RWPE2 (cell line): ENCODE data around the gene NHEJ1.

ENCODE experiments used
- ATAC-seq: fragments of 200-7000 bp; cut with Tn5 transposase; 3 replicates; pipeline ENCODE4 v1.9.1; 2021; ENCODE audit warnings: low read depth
- DNase-seq: peaks from one replicate; pipeline ENCODE4 v3.0.0-alpha.2; 2020; ENCODE audit warnings: low spot score
- H3K27ac ChIP-seq: fragments of 450-650 bp; 2 replicates; pipeline ENCODE4 v1.5.1; 2017; ENCODE audit warnings: mild to moderate bottlenecking; ENCODE audit not compliant: poor library complexity, severe bottlenecking
- H3K27me3 ChIP-seq: fragments of 250-450 bp; sonication (Bioruptor Pico); 2 replicates; pipeline ENCODE4 v1.5.1; 2021; ENCODE audit warnings: mild to moderate bottlenecking, moderate library complexity; ENCODE audit not compliant: insufficient read depth, poor library complexity, severe bottlenecking
- H3K36me3 ChIP-seq: fragments of 250-450 bp; sonication (Bioruptor Pico); 2 replicates; pipeline ENCODE4 v1.5.1; 2020; ENCODE audit warnings: low read depth, mild to moderate bottlenecking, moderate library complexity
- H3K4me1 ChIP-seq: fragments of 250-450 bp; sonication (Bioruptor Pico); 2 replicates; pipeline ENCODE4 v1.5.1; 2021; ENCODE audit warnings: mild to moderate bottlenecking, moderate library complexity; ENCODE audit not compliant: insufficient read depth, poor library complexity, severe bottlenecking
- H3K4me3 ChIP-seq: fragments of 250-450 bp; sonication (Bioruptor Pico); 2 replicates; pipeline ENCODE4 v1.5.1; 2021; ENCODE audit warnings: mild to moderate bottlenecking, moderate library complexity; ENCODE audit not compliant: severe bottlenecking
- H3K9me3 ChIP-seq: fragments of 250-450 bp; sonication (Bioruptor Pico); 2 replicates; pipeline ENCODE4 v1.5.1; 2021; ENCODE audit warnings: mild to moderate bottlenecking, moderate library complexity; ENCODE audit not compliant: severe bottlenecking
- TF ChIP-seq, protein P1 (sequence below): fragments of 450-650 bp; IDR thresholded peaks from one replicate; pipeline ENCODE4 v1.5.1; 2017; ENCODE audit warnings: mild to moderate bottlenecking, moderate library complexity; ENCODE audit not compliant: poor library complexity, severe bottlenecking

Gene NHEJ1, protein sequence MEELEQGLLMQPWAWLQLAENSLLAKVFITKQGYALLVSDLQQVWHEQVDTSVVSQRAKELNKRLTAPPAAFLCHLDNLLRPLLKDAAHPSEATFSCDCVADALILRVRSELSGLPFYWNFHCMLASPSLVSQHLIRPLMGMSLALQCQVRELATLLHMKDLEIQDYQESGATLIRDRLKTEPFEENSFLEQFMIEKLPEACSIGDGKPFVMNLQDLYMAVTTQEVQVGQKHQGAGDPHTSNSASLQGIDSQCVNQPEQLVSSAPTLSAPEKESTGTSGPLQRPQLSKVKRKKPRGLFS

DNA sequence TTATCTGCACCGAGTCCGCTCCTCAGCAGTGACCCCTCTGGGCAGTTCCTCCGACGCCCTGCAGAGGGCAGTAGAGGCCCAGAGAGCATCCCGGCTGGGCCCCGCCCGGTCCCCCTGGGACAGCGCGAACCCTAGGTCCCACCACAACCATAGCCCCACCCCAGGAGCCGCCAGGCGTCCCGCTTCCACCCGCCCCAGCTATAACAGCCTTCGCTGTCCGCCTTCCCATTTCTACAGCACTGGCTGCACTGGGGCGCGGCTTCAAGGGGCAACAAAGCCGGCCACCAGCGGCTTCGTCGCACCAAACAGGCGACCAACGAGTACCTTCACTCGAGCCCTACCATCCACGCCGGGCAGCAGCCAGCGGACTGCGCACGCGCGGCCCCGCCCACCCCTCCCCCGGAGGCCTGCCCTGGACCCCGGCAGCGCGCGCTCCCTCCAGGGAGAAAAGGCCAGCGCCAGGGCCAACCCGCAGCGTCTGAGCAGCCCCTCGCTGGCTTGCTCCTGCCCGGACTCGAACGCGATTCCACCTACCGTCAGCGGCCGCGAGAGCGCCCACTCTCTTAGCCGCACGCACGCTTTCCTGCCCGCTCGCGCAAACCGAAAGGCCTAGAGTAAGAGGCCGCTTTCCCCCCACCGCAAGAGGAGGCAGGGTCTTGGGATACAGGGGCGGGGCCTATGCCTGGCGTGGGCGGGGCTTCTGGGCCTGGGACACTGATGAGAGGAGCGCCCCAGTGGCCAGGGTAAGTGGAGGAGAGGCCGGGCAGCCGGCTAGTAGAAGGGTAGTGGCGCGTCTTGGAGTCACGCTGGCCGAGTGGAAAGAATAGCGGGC is at the start of gene NHEJ1:
TSS of gene NHEJ1 (minus strand) at position 630 of the 832 bp plus-strand sequence. CDS start 2,453 bp downstream, outside the sequence.
- H3K4me1 ChIP-seq = no peaks in the 10 kb centered on the region
- H3K4me3 ChIP-seq = peak within 1 kb of the TSS; percentile 57
- TF ChIP-seq, protein P1, sequence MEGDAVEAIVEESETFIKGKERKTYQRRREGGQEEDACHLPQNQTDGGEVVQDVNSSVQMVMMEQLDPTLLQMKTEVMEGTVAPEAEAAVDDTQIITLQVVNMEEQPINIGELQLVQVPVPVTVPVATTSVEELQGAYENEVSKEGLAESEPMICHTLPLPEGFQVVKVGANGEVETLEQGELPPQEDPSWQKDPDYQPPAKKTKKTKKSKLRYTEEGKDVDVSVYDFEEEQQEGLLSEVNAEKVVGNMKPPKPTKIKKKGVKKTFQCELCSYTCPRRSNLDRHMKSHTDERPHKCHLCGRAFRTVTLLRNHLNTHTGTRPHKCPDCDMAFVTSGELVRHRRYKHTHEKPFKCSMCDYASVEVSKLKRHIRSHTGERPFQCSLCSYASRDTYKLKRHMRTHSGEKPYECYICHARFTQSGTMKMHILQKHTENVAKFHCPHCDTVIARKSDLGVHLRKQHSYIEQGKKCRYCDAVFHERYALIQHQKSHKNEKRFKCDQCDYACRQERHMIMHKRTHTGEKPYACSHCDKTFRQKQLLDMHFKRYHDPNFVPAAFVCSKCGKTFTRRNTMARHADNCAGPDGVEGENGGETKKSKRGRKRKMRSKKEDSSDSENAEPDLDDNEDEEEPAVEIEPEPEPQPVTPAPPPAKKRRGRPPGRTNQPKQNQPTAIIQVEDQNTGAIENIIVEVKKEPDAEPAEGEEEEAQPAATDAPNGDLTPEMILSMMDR = peak; percentile 97

DNA sequence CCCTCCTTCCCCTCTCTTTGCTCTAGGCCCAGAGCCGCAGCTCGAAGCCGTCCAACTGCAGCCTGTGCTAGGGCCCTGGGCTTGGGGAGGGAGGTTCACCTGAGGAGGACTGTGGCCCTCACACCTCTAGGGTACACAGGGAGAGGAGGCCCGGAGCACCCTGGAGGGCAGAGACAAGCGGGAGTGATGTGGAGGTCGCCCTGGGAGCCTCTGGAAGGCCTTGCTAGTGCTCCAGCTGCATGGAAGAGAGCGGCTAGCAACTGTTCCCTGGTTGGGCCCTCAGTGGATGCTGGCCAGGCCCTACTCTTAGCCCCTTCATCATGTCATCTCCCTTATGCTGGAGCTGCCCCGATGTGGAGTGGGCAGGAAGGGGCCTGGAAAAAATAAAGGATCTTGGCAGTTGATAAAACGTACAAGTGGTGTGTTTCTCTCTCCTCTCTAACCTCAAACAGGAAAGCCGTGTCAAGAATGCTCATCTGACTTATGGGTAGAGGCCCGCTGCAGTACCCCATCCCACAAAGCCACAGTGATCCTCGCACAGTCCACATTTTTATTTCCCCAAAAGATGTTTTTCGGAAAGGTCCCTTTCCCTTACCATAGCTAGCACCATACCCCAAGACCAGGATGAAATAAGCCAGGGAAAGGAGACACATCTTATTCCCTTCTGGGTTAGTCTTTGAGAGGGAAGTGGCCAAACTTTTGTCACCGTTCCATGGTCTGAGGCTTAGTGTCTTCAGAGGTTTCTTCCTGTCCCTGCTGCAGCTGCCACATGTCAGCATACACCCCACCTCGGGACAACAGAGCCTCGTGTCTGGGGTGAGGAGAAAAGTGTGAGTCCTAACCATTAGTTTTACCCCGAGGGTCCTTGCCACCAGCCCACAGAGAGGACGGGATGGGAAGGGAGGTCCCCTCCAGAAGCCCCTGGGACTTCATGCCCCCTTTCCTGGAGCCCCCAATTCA is 48.9 kb upstream of the NHEJ1 start:
- H3K4me1 ChIP-seq = peaks cover 7% of the 10 kb centered on the region
- H3K4me3 ChIP-seq = no peak overlapping the region
- no peak overlapping the region for H3K27ac ChIP-seq
- TF ChIP-seq, protein P1 = no peak
- ATAC-seq (no peak), DNase-seq (no peak)
- H3K9me3 ChIP-seq = no peaks in the 10 kb centered on the region
- H3K36me3 ChIP-seq = peaks cover 33% of the 10 kb centered on the region
- H3K27me3 ChIP-seq = no peaks in the 10 kb centered on the region

More for the DNA sequence above, at the start of gene NHEJ1:
- no peaks in the 10 kb centered on the region for H3K9me3 ChIP-seq
- peak; percentile 91 for DNase-seq
- no peaks in the 10 kb centered on the region for H3K27me3 ChIP-seq
- H3K36me3 ChIP-seq = peaks cover 5% of the 10 kb centered on the region
- ATAC-seq = peak; percentile 92
- peak within 1 kb of the TSS; percentile 62 for H3K27ac ChIP-seq

DNA sequence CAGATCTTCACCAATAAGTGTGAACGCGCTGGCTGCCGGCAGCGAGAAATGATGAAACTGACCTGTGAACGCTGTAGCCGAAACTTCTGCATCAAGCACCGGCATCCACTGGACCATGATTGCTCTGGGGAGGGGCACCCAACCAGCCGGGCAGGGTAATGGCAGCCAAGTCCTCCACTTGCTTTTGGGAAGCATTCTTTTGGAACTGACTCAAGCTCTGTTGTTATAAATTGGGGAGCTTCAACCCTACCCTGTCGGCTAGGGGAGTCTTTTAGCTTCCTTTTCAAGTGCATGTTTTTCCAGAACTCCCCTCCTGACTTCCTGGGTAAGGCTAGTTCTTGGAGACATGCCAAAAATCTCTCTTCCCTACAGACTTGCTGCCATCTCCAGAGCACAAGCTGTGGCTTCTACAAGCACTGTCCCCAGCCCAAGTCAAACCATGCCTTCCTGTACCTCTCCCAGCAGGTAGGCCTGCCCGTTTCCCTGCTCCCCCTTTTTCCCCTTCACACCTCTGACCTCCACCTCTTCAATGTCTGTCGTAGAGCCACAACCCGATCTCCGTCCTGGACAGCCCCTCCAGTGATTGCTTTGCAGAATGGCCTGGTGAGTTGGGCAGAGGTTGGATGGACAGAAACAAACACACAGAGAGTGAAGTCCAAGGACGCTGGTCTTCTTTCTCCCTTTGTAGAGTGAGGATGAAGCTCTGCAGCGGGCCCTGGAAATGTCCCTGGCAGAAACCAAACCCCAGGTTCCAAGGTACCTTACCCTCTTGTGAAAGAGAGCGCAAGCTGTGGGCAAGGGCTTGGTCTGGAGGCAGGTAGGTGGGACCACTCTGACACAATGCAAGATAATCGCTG is 47.5 kb upstream of the NHEJ1 start:
- ATAC-seq = no peak
- peaks cover 7% of the 10 kb centered on the region for H3K4me1 ChIP-seq
- no peak overlapping the region for H3K4me3 ChIP-seq
- peak overlapping the region; percentile 58 for H3K27ac ChIP-seq
- peaks cover 21% of the 10 kb centered on the region for H3K36me3 ChIP-seq
- DNase-seq = no peak
- no peaks in the 10 kb centered on the region for H3K9me3 ChIP-seq
- no peaks in the 10 kb centered on the region for H3K27me3 ChIP-seq
- TF ChIP-seq, protein P1 = no peak

DNA sequence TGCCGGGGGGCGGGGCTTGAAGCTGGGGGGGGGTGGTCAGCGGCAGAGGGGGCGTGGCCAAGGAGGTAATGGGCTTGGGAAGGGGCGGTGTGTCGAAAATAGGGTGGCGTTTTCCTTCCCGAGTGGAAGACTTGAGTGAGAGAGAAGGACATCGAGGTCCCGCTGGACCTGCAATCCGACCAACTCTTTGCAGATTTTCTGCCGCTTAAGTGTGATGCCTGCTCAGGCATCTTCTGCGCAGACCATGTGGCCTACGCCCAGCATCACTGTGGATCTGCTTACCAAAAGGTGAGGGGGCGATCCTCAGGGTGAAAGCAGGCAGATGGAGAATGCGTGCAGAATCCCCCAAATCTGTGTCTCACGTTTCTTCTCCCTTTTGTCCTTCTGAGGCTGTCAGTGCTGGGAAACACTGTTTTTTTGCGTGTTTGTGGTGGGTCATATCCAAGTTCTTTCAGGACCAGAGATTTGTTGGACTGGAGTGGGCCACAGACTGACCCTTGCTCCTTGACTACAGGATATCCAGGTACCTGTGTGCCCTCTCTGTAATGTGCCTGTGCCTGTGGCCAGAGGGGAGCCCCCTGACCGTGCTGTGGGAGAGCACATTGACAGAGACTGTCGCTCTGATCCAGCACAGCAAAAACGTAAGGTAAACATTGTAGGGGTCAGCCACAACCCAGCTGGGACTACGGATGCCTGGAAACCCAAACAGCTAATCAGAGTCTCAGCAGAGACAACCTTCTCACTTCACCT is 46.7 kb upstream of the NHEJ1 start:
- no peak for DNase-seq
- peak overlapping the region; percentile 43 for H3K4me3 ChIP-seq
- peak; percentile 1; the same call in 2 of the 3 replicates for ATAC-seq
- H3K27ac ChIP-seq = peak overlapping the region; percentile 58
- H3K9me3 ChIP-seq = no peaks in the 10 kb centered on the region
- peaks cover 14% of the 10 kb centered on the region for H3K36me3 ChIP-seq
- H3K4me1 ChIP-seq = peaks cover 7% of the 10 kb centered on the region
- TF ChIP-seq, protein P1 = no peak
- no peaks in the 10 kb centered on the region for H3K27me3 ChIP-seq
